Mucosa of gallbladder (tissue), 1 donor: ENCODE results near the gene TNPO2. TPM values are rescaled to one million over a fixed set of nuclear protein-coding genes. Genes with fewer than 3 reads are reported as not detected.
"Not testable (repeated sequence)": the region's sequence is repeated elsewhere in the genome, so short reads cannot be mapped to it uniquely, and the experiment has no call there.

ENCODE experiments used
- DNase-seq: peaks from one replicate; pipeline ENCODE4 v3.0.0-alpha.2; 2020; ENCODE audit warnings: low spot score
- total RNA-seq: library from RNA; stranded (reverse); gene quantifications from one replicate; pipeline ENCODE4 v1.2.1, GENCODE V29; 2021
- donor health status: DM: no; HTN: no; CAD: no.

TNPO2 gene
- total RNA-seq, 1 donor from 2014 or later, result 65.5 TPM

DNA sequence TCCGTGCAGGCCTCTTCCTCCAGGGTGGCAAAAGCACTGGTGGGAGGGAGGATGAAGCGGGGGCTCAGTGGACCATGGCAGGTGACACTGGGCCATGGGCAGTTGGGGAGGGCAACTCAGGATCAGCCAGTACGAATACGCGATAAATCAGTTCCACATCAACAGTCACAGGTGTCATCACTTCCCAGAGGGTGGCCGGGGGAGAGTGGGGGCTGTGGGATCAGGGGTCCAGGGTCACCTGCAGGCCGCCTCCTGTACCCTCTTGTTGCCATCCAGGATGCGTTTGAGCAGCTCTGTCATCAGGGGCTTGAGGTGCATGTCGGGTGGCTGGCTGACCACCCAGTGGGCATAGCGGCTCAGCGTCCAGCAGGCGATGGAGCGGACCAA, 17.4 kb downstream of the TNPO2 start:
- no peak for DNase-seq

DNA sequence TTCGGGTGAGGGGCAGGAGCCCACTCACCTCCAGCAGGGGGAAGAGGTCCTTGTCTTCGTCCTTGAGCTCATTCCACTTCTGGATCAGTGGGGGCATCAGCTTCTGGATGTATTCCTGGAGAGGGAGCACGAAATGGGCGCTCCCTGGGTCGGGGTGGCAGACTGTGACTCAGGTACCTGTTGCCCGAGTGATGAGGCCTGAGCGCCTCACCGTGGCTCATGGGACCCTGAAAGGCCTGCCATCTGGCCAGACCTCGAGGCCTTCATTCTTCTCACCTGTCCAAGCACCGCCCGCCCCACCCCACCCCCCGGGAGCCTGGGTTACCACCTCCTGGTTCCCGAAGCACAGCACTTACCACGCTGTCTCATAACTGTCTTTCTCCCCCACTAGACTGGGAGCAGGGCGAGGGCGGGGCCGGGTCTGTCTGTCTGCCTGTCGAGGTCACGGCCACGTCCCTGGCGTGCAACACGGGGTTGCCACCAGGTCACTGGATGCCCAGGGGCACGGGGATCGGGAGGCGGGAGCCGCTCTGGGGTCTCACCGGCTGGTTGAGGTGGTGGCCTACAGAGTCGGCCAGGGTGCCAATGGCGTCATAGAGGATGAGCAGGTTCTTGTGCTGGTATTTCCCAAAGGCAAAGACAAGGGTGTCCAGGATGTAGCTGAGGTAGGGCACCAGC, 17.9 kb downstream of the TNPO2 start:
- no peak for DNase-seq

DNA sequence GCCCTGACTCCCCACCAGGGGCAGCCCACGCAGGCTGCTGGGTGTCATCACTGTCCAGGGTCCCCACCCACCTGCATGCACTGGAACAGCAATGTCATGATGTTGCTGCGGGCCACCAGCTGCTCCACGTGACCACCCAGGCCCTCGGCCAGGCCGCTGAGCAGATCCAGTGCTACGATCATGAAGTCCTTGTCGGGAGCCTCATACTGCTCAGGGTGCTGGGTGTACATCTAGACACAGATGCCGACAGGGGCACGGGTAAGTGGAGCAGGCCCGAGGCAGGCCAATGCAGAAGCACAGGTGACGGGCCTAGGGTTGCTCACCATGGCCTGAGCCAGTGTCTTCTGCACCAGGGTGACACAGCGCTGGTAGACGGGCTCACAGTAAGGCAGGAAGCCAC, 18.6 kb downstream of the TNPO2 start:
- DNase-seq, result no peak

DNA sequence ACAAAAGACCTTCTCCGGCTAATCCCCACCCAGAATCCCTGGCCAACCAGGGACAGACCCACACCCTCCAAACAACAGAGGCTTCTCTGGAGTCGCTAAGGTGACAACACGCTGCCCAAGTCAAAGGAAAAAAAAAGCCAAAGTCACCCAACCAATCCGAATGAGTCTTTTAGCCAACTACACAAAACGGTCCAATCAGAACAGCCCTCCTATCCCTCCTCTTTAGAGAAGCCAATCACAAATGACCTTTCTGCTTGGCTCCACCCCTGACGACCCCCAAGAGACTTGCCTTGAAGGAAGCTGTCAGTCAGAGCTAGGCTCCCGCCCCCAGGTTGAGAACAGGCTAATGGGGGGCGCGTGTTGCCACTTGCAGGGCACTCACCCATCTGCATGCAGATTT, 20.7 kb downstream of the TNPO2 start:
- DNase-seq, result no peak

DNA sequence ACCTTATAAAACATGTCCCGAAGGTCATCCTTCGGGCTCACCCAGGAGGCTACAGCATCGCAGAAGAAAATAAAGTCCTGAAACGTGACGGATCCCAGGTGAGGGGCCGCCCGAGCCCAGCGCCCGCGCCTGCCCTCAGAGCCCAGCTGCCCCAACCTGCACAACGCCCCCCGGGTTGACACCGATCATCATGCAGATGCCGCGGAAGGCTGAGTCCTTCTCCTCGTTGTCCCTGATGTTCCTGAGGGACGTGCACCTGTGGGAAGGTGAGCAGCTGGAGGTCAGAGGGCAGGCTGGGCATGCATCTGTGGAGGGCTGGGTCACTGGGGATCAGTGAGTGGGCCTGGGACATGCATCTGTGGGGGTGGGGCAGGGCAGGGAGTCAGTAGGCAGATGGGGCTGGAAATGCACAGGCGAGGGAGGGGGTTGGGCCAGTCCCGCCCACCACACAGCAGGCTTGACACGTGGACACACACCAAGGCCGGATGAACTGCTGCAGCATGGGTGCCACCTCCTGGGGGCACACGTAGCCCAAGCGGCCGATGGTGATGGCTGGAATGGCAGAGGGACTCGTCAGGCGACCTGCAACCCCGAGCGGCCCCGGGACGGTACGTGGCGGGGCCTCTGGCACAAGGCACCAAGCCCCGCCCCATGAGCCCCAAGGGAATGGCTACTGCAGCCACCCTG, 22.0 kb downstream of the TNPO2 start:
- no peak for DNase-seq

DNA sequence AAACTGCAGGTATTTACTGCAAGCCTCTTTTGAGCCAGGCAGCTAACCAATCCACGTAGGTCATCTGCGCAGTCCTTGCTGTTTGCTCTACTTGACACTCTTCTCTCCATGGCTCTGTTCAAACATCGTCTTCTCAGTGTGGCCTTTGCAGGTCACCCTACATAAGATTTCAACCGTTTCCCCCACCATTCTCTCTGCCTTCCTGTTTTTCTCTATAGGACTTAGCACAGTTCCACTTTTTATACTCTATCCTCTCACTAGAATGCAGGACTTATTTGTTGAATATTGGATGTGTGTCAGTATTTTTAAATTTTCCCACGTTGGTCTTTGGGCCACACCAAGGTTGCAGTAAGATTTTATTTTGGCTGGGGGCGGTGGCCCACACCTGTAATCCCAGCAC, 25.6 kb downstream of the TNPO2 start:
- no peak for DNase-seq

DNA sequence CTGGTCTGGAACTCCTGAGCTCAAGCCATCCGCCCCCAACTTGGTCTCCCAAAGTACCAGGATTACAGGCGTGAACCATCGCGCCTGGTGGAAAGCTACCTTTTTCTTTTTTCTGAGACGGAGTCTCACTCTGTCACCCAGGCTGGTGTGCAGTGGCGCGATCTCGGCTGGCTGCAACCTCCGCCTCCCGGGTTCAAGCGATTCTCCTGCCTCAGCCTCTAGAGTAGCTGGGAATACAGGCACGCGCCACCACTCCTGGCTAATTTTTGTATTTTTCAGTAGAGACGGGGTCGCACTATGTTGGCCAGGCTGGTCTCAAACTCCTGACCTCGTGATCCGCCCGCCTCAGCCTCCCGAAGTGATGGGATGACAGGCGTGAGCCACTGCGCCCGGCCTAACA, 26.3 kb downstream of the TNPO2 start:
- DNase-seq, result not testable (repeated sequence)

DNA sequence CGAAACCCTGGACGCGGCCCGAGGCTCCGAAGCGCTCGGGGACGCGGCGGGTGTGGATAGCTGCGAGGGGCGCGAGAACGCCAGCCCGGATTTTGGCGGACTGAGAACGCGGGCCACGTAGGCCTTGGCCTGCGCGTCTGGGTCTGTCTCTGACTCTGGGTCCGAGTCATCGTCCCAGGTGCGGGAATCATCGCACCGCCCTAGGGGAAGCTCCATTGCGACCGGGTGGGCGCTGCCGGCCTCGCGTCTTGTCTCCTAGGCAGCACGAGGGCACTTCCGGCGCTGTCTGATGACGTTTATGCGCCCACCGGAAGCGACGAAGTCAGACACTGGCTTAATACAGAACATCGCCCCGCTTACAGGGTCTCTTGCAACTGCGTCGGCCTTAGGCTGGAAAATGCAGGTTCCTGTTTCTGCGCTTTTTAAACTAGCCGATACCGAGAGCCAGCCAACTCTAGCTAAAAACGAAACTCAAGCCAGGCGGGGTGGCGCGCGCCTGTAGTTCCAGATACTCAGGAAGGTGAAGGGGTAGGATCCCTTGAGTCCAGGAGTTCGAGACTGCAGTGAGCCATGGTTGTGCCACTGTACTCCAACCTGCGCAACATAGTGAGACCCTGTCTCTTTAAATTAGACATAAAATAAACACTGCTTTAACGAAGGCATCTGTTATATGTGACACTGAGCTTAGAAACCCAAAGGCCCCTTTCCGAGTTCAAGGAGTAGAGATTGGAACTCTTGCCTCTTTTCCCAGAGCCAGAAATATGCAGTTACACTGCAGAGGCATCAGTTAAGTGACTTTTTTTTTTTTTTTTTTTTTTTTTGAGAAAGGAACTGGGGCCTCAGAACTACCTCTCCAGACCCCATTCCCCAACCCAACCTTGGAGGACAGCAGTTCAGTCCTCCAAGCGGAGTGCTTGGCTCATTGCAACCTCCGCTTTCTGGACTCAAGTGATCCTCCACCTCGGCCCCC, 27.1 kb downstream of the TNPO2 start, which contains the start of gene FBXW9:
Gene FBXW9 (minus strand): TSS at position 266 of the 970 bp plus-strand sequence. CDS start 50 bp downstream, at position 216.
- DNase-seq, result peak; percentile 97

DNA sequence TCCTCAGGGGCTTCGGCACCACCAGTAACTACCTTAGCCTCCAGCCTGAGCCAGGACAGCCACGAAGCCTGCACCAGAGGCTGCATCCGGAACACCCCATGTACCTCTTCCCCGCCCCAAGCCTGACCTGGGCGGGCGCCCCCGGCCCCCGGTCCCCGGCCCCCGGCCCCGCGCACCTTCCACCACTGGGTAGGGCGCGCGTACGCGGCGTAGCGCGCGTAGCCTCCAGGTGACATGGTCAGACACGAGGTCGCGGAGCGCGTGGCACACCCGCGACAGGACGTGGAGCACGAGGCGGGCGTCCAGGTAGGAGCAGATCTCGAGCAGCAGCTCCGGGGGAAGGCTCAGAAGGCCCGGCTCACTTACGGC, 27.8 kb downstream of the TNPO2 start:
- no peak for DNase-seq

DNA sequence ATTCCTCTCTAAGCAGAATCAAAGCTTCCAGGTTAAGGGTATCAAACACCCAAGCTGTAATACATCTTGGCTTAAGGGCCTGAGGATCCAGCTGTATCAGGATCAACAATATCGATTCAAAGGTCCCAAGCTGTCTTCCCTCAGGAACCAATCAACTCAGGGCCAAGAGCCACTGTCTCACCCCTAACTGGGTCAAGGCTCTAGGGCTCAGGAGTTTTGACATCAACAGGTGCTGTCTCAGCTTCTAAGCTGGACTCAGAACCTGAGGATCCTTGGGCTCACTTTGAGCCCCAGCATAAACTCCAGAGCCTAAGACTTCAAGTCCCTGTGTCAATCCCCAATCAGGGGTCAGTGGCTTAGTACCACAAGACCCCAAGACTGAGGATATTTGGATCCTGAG, 28.2 kb downstream of the TNPO2 start:
- no peak for DNase-seq

DNA sequence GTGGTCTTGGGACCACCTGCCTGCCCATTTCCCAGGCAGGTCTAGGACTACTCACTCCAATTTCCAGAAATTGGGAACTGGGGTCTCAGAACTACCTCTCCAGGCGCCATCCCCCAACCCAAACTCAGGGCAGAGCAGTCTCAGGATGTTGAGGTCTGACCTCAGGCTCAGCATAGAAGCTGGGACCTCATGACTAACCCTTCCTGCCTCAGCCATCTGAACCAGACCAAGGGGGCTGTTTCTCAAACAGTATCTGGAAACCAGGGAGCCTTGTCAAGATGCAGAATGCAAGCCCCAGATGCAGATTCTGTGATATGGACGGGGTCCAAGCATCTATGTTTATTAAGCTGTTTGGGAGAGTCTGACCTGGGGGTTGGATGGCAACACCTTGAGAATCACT, 28.6 kb downstream of the TNPO2 start:
- DNase-seq, result no peak

DNA sequence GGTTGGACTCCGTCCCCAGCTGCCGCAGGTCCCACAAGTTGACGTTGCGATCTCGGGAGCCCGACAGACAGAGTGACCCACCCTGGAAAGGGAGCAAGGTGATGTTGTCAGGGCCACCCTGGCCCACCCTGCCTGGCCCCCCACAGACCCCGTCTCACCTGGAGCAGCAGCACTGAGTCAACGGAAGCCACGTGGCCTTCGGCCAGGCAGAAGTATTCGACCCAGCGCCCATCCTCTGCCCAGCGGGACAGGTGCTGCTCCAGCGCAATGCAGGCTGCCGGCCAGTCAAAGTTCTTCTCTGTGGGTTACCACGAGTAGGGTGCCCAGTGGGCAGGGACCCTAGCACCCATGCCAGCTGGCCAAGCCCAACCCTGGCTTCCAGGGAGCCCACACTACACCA, 29.1 kb downstream of the TNPO2 start:
- DNase-seq, result no peak

DNA sequence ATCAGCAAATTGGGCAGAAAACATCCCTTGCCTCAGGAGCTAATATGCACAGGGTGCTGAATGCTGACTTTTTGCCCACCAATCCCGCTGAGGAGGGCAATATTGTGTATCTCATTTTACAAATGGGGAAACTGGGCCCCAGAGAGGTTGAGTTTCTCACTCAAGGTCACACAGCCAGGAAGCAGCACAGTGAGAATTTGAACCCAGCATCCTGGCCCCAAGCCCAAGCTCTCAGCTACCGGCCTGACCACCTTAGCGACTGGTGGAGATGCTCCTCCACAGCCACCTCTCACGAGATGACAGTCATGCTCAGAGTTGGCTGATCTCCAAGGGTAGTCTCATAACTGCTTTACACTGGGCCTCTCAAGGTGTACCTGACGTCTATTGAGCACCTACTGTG, 30.8 kb downstream of the TNPO2 start:
- DNase-seq, result no peak

DNA sequence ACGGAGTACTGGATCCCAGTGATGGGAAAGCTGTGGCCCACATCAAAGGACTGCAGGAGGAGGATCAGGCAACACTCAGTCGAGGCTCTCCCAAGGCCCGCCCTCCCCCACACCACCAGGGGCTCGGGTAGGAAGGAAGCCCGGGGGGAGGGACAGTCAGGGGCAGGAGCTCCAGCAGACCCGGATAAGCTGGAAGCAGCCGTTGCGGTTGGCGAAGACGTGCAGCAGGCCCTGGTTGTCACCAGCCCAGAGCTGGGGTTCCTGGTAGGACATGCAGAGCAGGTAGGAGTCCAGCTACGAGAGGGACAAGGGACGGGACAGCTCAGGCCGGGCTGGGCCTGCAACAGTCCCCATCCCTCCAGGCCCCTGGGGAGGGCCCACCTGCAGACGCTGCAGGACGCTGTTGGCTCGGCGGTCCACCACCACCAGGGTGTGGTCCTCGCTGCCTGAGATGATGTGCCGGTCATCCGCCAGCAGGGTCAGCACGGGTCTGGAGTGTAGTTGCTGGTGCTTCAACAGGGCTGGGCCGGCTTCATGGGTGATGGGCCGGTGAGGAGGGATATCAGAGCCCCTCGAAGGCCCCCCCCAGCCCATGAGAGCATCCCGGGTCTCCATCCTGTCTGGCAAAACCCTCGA, 34.0 kb downstream of the TNPO2 start:
- no peak for DNase-seq

DNA sequence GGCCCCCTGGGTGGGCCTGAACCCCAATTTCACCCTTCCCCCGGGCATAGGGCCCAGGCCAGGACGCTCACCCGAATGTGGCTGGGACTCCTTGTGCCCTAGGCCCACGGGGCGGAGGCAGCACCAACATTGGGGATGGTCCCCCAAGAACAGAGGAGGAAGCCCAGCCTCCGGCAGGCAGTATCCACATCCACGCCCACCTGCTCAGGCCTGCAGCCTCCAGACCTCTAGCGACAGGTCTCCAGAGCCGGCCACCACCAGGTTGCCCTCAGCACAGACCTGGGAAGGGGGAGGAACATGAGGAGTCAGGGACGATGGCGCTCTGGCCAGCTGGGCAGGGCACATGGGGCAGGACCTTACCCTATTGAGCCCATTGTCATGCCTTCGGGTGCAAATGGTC, 34.7 kb downstream of the TNPO2 start:
- DNase-seq, result no peak

DNA sequence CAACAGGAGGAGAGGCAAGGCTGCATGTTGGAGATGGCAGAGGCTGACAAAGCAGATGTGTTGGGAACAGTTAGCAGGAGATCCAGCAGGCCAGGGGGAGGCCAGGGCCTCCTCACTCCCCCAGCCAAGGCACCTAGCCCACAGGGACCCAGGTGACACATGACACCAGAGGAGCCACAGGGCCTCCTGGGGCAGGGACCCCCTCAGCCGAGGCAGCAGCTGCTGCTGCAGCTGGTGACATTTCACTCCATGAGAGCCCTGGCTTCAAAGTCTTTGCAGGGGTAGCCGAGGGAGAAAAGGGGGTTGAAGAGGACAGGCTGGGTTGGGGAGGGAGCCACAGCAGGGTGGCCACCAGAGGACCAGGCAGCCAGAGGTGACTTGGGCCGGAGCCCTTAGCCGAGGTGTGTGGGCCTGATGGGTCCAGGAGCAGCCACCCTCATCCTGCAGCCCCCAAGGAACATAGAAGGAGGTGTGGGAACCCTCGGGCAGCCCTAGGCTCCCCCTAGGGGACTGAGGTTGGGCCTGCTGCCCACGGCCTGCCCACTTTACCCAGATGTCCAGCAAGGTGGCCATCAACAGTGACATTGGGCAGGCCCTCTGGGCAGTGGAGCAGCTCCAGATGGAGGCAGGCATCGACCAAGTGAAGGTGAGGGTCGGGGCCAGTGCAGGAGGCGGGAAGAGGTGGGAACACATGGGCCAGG, 36.1 kb downstream of the TNPO2 start, which contains the start of gene GNG14:
Gene GNG14 (plus strand): TSS at position 503 of the 701 bp plus-strand sequence. CDS start 51 bp downstream, at position 554.
- no peak for DNase-seq

DNA sequence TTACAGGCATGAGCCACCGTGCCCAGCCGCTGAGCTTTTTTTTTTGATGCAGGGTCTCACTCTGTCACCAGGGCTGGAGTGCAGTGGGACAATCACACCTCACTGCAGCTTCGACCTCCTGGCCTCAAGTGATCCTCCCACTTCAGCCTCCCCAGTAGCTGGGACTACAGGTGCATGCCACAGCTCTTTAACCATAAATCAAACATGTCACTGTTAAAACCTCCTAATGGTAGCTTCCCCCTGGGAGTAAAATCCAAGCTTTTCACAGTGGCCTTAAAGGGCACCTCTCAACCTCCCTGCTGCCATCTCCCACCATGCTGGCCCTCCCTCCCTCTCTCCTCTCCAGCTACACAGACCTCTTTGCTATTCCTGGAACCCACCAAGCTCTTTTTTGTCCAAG, 37.9 kb downstream of the TNPO2 start:
- no peak for DNase-seq

DNA sequence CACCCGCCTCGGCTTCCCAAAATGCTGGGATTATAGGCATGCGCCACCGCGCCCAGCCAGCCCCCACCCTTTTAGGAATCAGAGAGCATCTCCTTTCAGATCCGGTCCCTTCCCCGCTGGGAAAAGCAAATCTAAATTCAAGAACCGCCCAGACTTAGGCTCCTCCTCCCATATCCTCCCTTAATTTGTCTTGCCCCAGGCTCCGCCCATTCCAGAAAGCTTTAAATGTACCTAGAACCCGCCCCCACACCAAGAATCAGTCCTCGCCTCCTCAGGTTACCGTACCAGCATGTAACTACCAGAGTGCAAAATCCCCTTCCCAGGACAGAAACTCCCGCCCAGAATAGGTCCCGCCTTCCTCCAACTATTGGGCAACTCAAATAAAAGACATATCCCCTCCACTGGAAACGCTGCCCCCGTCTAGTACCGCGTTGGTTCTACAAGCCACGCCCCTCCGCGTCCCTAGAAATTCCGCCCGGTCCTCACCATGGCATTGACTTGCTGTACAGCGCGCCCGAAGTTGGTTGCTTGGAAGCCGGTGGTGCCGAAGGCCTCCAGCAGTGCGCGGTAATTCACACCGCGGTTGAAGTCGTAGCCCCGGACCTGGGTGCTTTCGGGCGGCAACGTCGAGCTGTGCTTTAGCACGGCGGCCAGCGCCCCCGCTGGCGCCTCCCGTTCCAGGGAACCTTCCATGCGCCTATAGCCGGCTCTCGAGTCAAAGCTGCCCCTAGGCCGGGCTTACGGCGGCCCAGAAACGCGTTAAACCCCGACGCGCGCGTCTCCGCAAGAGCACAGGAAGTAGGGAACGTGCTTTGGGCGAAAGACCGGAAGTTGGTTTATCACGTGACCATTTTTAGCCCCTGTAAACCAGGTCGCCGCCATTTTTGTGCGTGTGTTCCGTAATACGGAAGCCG, 42.4 kb downstream of the TNPO2 start, which contains the start of gene DHPS:
Gene DHPS (minus strand): TSS at position 807 of the 914 bp plus-strand sequence. CDS start 114 bp downstream, at position 693.
- DNase-seq, result peak; percentile 97

DNA sequence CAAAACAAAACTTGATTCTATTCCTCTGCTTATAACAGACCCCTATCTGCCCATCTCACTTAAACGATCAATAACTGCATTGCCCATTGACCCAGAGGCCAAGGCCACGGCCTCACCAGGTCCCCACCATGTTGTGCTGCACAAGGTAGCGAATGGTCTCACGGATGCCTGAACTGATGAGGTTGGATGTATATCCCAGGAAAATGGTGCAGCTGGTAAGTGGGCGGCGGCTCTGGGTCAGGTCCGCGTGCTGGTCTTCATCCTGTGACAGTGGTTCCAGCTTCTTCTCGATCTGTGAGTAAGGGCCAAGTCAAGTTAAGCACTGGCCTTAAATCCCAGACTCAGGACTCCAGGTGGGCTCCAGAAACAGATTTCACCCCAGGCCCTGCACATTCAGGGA, 43.7 kb downstream of the TNPO2 start:
- no peak for DNase-seq

DNA sequence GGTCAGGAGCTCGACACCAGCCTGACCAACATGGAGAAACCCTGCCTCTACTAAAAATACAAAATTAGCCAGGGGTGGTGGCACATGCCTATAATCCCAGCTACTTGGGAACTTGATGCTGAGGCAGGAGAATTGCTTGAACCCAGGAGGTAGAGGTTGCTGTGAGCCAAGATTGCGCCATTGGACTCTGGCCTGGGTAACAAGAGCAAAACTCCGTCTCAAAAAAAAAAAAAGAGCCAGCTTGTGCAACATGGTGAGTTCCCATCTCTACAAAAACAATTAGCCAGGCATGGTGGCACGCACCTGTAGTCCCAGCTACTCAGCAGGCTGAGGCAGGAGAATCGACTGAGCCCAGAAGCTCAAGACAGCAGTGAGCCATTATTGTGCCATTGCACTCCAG, 45.7 kb downstream of the TNPO2 start:
- DNase-seq, result not testable (repeated sequence)
